Fibroblast of pulmonary artery (primary cell): ENCODE data around the gene B4GALT7.
A peak's percentile ranks its signal among the peaks of the same experiment; 100 is the strongest.

Source experiments
- DNase-seq: peaks from one replicate; pipeline ENCODE4 v3.0.0-alpha.2; 2010; ENCODE audit warnings: low read depth
- H3K4me3 ChIP-seq: replicated peaks from 2 replicates; pipeline ENCODE4 v1.5.1; 2011; ENCODE audit warnings: low read depth, mild to moderate bottlenecking, control low read depth, low read length, moderate library complexity
- TF ChIP-seq, protein P1 (sequence below): IDR thresholded peaks from 2 replicates; pipeline ENCODE4 v1.5.1; 2011; ENCODE audit warnings: mild to moderate bottlenecking, control low read depth, low read length, inconsistent platforms; ENCODE audit errors: missing control alignments

The B4GALT7 gene

DNA sequence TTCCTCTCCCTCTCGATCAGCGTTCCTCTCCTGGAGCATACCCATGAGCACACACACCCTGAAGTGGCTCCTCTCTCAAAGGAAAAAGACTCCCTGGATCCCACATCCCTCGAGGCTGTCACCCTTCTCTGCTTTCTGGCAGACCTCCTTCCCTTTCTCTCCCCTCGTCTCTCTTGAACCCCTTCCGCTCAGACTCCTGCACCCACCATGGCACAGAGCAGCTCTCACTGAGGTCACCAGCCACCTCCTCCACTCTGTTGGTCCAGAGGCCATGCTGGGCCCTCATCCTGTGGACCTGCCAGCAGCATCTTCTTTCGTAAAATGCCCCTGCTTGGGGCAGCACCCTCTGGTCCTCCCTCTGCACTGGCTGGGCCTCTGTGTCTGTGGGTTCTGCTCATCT, 5.7 kb downstream of the B4GALT7 start:
- no peak for DNase-seq
- no peak overlapping the region for H3K4me3 ChIP-seq
- TF ChIP-seq, protein P1, sequence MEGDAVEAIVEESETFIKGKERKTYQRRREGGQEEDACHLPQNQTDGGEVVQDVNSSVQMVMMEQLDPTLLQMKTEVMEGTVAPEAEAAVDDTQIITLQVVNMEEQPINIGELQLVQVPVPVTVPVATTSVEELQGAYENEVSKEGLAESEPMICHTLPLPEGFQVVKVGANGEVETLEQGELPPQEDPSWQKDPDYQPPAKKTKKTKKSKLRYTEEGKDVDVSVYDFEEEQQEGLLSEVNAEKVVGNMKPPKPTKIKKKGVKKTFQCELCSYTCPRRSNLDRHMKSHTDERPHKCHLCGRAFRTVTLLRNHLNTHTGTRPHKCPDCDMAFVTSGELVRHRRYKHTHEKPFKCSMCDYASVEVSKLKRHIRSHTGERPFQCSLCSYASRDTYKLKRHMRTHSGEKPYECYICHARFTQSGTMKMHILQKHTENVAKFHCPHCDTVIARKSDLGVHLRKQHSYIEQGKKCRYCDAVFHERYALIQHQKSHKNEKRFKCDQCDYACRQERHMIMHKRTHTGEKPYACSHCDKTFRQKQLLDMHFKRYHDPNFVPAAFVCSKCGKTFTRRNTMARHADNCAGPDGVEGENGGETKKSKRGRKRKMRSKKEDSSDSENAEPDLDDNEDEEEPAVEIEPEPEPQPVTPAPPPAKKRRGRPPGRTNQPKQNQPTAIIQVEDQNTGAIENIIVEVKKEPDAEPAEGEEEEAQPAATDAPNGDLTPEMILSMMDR: no peak

DNA sequence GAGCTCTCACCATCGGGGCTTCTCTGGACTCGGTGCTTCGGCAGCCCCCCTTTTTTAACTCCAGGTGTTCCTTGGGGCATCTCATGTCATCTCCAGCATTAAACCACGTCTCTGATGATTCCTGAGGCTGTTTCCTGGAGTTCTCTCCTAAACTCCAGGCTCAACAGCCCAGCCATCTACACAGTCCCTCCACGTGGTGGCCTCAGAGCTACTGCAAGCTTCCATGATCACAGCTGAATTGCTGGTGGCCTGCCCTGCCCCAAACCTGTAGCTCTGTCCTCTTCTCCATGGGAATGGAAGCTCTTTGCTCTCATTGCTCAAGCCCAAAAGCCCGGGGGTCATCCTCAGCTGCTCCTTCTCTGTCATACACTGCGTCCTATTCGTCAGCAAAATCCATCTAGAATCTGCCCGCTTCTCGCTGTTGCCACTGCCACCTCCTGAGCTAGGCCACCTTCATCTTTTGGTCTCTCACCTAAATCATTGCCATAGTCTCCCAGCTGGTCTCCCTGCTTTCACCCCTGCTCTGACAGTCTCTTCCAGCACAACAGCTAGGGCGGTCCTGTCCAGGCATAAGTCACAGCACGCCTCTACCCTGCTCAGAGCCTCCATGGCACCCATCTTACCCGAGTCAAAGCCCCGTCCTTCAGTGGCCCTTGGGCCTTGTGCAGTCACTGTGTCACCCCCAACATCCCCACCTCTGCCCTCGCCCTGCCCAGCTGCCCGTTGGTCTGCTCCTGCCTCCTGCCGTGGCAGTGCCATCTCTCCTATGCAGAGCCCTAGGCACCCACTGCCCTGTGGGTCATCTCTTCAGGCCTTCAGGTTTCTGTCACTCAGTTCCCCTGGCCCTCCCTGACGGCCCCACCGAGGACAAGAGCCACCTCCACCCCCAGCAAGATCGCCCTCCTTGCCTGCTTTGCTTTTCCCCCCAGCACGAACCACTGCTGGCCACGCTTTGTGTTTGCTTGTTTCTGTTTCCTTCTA, 6.4 kb downstream of the B4GALT7 start:
- no peak overlapping the region for H3K4me3 ChIP-seq
- DNase-seq: no peak
- TF ChIP-seq, protein P1: no peak

DNA sequence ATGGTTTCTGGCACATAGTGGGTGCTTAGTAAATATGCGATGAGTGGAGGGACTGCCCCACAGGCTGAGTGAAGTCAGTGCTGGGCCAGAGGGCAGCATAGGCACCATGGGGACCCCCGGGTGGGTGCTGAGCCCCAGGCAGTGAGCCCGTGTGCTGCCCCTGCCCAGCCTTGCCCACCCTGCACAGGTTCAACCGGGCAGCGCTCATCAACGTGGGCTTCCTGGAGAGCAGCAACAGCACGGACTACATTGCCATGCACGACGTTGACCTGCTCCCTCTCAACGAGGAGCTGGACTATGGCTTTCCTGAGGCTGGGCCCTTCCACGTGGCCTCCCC, 7.2 kb downstream of the B4GALT7 start:
- no peak overlapping the region for H3K4me3 ChIP-seq
- DNase-seq: no peak
- TF ChIP-seq, protein P1: no peak

DNA sequence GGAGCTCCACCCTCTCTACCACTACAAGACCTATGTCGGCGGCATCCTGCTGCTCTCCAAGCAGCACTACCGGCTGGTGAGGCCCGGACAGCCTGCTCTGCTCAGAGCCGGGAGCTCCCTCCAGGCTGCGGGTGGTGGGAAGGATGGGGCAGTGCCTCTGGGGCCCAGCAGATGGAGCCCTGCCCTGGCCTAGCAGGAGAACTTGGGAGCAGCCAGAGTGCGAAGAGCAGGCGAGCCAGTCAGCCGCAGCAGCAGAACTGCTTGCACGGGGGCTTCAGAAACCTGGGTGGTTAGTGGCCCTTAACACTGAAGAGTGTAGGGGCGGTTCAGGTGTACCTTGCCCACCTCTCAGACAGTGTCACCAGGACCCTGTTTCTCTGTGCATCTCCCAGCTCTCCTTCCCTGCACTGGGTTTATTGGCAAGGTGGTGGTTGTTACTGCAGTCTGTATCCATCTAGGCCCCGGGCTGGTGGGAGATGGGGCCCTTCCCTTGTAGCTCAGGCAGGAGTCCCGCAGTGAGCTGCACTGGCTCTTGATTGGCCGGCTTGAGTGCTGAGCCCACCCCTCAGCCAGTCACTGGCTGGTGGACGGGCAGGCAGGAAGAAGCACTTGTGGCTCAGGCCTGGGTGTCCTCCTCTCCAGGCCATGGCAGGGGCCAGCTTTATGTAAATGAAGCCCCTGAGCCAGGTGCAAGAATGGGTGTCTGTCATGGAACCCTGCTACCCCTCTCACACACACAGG, 7.7 kb downstream of the B4GALT7 start:
- no peak overlapping the region for H3K4me3 ChIP-seq
- DNase-seq: peak; percentile 84
- TF ChIP-seq, protein P1: peak; percentile 94

DNA sequence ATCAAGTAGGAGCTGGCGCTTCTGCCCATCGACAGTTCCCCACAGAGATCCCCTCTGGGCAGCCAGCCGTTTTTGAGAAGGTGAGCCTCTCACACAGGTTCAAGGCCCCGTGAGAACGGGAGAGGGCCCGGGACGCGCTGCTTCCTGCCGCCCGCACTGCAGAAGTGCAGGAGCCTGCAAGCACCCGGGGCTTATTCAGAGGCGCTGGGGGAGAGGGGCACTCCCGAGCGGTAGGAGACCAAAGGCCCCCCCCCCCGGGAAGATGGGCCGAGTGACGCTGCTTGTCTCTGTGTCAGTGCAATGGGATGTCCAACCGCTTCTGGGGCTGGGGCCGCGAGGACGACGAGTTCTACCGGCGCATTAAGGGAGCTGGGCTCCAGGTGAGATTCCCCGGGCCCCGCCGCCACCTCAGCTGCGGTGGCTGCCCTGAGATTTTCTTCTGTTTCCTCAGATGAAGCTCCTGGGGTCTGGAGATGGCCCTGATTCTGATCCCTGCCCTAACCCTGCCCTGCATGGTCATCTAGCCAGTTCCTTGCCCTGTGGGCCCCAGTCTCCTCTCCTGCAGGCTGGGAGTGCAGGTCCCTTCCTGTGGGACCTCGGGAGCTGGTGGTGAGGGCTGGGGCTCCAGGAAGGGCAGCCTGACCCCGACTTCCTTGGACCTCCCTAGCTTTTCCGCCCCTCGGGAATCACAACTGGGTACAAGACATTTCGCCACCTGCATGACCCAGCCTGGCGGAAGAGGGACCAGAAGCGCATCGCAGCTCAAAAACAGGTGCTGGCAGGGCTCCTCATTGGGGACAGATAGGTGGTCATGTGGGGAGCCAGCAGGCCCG, 8.5 kb downstream of the B4GALT7 start:
- TF ChIP-seq, protein P1: no peak
- H3K4me3 ChIP-seq: no peak overlapping the region
- no peak for DNase-seq
